CD4-positive, alpha-beta T cell treated with Interleukin-1 beta for 1 hour (primary cell): ENCODE results near the gene RPS16.

Experiments used
- DNase-seq, 2 donors: peaks; one replicate each; pipeline ENCODE4 v3.0.0-alpha.2; 2020 to 2022

The RPS16 gene

DNA sequence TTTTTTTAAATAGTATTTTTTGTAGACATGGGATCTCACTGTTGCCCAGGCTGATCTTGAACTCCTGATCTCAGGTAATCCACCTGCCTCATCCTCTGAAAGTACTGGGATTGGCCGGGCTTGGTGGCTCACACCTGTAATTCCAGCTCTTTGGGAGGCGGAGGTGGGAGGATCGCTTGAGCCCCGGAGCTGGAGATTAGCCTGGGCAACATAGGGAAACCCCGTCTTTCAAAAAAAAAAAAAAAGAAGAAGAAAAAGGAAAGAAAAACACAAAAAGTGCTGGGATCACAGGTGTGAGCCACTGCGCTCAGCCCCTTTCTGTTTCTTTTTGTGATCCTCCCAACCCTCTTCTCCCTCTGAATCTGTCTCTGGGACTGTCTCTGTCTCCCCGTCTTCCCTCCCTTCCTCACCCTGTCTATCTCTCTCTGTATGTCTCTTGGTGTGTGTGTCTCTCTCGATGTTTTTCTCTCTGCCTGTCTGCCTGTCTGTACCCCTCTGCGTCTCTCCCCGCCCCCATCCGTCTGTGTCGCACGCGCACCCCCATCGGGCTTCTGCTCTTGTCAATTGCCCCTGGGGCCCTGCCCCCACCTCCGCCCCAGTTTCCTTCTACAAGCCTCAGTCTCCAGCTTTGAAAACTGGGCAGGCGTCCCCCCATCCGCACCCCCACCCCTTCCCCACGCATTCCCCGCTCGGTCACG, 29.6 kb downstream of the RPS16 start:
- peak; percentile 93 to 96 for DNase-seq

- peak in 1 of 2 donors; percentile 41 for DNase-seq
Measured at GRCh38 chr19:39405261-39405957, 30.3 kb downstream of the RPS16 start.

- peak; percentile 98 to 99 for DNase-seq
Measured at GRCh38 chr19:39403331-39404312, 32.1 kb downstream of the RPS16 start.

DNA sequence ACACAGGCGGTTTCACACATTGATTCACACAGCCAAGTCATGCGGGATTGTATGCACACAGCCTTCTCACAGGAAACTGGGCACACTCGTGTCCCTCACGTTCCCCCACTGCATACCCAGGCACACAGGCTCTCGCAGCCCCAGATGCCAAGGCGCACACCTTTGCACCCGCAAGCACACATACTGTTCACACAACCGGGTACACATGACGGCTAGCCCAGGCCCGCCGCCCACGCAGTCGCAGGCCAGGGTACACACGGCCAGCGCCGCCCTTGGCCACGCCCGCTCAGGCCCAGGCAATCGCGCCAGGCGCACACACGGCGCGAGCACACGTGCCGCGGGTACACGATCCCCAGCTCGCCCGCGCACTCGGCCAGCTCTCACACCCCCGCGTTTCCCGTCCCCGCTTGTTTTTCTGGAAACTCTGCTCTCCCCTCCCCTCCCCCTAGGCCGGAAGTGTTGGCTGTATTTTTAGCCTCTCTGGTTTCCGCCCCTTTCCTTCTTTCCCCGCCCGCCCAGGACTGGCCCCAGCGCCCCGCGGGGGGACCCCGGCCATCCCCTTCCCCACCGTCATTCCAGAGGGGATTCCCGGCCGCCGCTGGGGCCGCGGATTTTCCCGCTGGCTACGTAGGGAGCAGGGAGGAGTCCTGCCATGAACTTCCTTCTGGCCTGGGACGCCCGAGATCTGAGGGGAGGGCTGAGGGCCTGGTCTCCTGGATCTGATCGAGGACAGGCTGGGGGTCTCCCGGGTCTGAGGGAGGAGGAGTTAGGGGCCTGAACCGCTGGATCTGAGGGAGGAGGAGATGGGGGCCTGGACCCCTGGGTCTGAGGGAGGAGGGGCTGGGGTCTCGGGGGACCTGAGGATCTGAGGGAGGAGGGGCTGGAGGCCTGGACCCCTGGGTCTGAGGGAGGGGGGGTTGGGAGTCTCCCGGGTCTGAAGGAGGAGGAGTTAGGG, 33.1 kb downstream of the RPS16 start:
- DNase-seq = peak; percentile 93

DNA sequence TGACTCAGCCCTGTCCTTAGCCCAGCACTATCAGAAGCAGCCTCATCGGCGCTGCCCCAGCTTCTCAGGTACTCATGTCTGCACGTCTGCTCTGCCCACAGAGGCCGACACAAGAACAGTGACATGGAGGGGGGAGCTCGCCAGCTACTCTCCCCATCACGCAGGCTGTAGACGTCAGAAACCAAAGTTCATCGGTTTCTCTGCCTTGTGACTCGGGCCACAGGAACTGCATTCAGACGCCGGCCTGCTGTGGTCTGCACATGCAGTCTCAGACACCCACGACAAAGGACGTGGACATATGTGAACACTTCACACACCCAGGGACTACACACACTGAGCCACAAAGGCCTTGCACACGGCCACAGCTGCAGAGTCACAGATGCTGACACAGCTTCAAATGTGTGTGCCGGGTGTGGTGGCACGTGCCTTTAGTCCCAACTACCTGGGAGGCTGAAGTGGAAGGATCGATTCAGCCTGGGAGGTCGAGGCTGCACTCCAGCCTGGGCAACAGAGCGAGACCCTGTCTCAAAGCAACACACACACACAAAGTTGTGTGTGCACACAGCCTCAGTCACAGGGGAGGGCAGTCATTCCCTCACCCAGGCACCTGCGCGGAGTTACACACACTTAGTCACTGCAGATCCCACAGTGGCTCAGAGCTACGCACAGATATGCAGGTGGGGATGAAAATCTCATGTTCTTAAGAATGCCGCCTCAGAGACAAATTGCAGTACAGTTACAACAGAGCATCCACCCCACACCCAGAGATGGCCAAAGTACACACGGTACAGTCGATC, 34.0 kb downstream of the RPS16 start:
- peak; percentile 90 to 92 for DNase-seq

GRCh38 chr19:39401070-39401548, 34.6 kb downstream of the RPS16 start:
- no peak for DNase-seq

GRCh38 chr19:39400061-39400460, 35.7 kb downstream of the RPS16 start:
- DNase-seq = no peak

- DNase-seq = no peak
Measured at GRCh38 chr19:39399668-39400050, 36.1 kb downstream of the RPS16 start.

GRCh38 chr19:39398297-39398864, 37.4 kb downstream of the RPS16 start:
- DNase-seq = peak; percentile 66 to 89

DNA sequence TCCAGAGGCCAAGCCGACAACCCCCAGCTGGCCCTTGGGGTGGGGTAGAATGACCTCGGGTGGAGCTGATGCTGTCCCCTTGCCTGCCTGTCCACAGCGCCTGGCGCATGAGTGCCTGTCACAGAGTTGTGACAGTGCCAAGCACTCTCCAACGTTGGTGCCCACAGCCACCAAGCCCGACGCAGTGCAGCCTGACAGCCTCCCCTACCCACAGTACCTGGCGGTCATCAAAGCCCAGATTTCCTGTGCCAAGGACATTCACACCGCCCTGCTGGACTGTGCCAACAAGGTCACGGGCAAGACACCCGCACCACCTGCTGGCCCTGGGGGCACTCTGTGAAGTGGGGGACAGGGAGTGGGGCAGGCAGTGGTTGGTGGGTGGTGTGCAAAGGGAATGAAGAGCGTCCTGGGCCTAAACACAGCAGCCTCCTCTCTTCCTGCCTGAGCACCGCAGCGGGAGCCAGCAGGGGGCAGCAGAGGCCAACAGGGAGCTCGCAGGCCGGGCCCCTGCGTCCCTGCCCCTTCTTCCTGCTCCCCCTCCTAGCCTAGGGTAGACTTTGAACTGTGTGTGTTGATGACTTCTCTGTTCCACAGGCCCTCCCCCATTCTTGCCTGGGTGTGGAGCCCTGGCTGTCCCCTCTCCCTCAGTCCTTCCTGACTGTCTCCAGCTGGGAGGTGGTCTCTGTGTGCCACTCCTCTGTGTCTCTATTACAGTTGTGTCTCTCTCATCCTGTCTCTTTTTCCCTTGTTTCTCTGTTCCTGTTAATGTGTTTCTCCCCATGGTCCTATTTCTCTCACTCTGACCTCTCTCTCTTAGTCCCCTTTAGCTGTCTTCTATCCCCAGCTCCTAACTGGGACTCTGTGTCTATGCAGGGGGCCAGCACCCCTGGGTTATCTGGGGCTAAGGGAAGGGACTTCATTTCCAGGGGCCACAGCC, 38.1 kb downstream of the RPS16 start:
- DNase-seq = peak; percentile 93 to 95

- peak; percentile 99 for DNase-seq
Measured at GRCh38 chr19:39390751-39391437, 44.9 kb downstream of the RPS16 start, which contains the start of the genes MED29 and PAF1. MED29 (plus strand) TSS chr19:39391378; CDS start chr19:39391423, 45 bp downstream. PAF1 (minus strand) TSS chr19:39391106; CDS start chr19:39390864, 242 bp downstream.

DNA sequence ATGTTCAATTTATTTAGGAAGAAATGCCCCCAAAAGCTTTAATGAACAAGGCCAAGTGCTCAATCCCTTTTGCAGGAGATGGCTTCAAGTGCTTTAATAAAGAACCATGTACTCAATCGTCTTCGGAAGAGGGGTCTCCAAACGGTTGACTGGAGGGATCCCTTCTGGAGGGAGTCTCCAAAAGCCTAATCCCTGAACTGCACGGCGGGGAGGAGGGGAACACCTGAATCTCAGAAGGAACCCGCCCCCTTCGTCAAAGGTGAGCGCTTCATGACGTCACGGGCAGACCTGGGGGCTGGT, 45.3 kb downstream of the RPS16 start:
- DNase-seq = peak; percentile 88 to 89

DNA sequence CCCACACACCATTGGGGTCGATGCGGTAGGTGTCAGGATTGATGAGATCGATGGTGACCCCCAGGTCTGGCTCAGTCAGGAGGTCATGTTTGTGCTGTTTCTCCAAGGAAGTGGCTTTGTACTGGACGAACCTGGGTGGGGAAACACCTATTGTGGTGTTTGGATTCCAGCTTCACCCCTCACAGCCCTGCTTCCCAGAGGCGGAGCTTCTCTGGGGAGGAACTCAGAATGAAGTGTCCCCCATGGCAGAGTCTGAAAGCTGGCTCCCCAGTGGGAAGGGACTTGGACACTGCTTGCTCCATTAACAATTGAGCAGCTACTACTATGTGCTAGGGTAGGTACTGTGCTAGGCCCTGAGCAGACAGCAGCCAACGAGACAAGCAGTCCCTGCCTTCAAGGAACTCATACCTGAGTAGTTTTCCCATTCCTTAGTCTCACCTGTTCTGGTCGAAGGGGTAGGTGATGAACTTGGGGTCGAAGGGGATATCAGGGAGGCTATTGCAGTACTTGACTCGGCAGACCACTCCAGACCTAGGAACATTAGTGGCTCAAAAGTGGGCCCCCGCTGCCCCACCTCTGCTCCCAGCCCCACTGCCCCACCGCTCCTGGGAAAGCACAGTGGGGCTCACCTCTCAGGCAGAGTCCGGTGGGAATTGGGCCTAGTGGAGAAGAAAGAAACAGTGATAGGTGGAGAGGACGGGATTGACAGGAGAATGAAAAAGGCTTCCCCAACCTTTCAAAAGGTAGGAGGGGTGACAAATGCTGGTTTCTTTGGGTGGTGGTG, 45.9 kb downstream of the RPS16 start:
- DNase-seq = no peak

GRCh38 chr19:39388657-39389056, 47.1 kb downstream of the RPS16 start:
- no peak for DNase-seq

DNA sequence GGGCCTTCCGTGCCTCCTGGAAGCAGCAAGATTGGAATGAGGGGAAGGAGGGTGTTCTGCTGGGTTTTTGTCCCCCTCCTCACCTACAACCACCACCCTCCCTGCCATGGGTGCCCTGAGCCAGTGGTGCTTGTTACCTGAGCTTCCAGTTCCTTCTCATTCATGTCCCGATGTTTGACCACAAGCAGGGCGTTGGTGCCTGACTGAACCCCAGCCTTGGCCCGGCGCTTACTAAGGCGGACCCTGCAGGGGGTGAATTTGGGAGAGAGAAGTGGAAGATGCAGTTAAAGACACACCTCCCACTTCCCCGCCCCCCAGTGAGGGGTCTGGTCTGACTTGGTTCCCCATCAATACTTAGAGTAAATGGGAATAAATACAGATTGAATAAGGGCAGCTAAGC, 49.2 kb downstream of the RPS16 start:
- DNase-seq = no peak

DNA sequence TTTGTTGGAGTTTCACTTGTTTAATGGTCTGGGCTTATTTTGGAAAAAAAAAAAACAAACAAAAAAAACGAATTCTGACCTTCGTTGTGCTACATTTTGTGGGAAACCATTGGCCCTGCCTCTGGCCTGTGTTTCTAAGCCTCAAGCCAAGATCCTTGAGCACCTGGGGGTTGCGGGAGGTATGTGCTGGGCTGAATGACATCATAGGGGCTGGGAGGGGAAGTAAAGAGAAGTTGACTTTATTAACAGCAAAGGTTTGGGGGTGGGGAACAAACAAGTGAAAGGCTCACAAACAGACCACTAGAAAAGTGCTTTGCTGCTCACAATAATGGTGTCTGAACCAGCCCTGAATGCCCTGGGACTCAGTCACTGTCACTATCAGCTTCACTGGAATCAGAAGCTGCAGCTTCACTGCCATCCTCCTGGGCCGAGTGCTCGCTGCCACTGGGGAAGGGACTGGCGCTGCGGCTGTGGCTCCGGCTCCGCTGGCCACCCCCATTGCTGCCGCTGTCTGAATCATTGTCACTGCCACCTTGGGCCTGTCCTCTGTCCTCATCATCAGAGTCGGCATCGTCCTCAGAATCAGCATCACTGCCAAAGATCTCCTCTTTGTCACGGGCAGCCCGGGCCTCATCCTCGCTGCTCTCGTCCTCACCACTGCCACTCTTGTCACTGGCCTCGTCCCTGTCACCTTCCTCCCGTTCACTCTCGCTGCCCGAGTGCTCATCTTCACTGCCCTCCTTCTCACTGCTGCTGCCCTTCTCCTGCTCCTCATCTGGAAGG, 49.9 kb downstream of the RPS16 start:
- no peak for DNase-seq
